ENCODE data around the gene TBX20.
"Not testable (repeated sequence)": the region's sequence is repeated elsewhere in the genome, so short reads cannot be mapped to it uniquely, and the experiment has no call there.

GRCh38 chr7:35198370-35199140 lies 55.3 kb downstream of the TBX20 start:
- not testable (repeated sequence) for TF ChIP-seq SMC3 (conservative IDR thresholded peaks at IDR 0.05; ENCODE audit: insufficient read depth, low read depth, low read length); POLR2A (conservative IDR thresholded peaks at IDR 0.05); PHB2 (IDR thresholded peaks at IDR 0.05; ENCODE audit: low read depth); ATF3 (IDR thresholded peaks at IDR 0.05); ATF3 (CRISPR knock-in tag; conservative IDR thresholded peaks at IDR 0.05); CTCF (IDR thresholded peaks at IDR 0.05 in 2 of 3, conservative IDR thresholded peaks at IDR 0.05 in 1 of 3; ENCODE audit: insufficient read depth in 2 of 3, low read depth in 1 of 3, low read length in 3 of 3); TAF9B (IDR thresholded peaks at IDR 0.05; ENCODE audit: partially characterized antibody)

Data from K562 (cell line).